ENCODE data around the gene CWC27. TPM values are rescaled to one million over a fixed set of nuclear protein-coding genes. Genes with fewer than 3 reads are reported as not detected.

CWC27 gene
- total and polyA plus RNA-seq, 2 of the 13 experiments (the other 11 are each of a cell fraction or from before 2014, with no cell fraction given) = 21.1 to 25.7 TPM

GRCh38 chr5:64864171-64864570 is 95.4 kb downstream of the CWC27 start:
- no peak overlapping the region for H3K27ac ChIP-seq (ENCODE audit: extremely low read length, insufficient read depth, low read length)
- TF ChIP-seq MAFG (CRISPR knock-in tag; IDR thresholded peaks at IDR 0.05) (no peak), MATR3 (CRISPR knock-in tag; IDR thresholded peaks at IDR 0.05) (no peak), SUZ12 (IDR thresholded peaks at IDR 0.05; ENCODE audit: low read depth, low read length) (no peak), ZNF180 (CRISPR knock-in tag; IDR thresholded peaks at IDR 0.05; ENCODE audit: borderline replicate concordance, low read depth) (no peak), ATF4 (CRISPR knock-in tag; IDR thresholded peaks at IDR 0.05) (no peak), ZNF563 (CRISPR knock-in tag; IDR thresholded peaks at IDR 0.05) (no peak), ZNF331 (CRISPR knock-in tag; IDR thresholded peaks at IDR 0.05) (no peak), BRCA1 (CRISPR knock-in tag; IDR thresholded peaks at IDR 0.05) (no peak), ZNF550 (CRISPR knock-in tag; IDR thresholded peaks at IDR 0.05; ENCODE audit: borderline replicate concordance) (no peak), REL (CRISPR knock-in tag; conservative IDR thresholded peaks at IDR 0.05) (no peak), ZNF644 (CRISPR knock-in tag; IDR thresholded peaks at IDR 0.05; ENCODE audit: low read depth) (no peak), ZNF333 (CRISPR knock-in tag; IDR thresholded peaks at IDR 0.05; ENCODE audit: borderline replicate concordance) (no peak), HNRNPUL1 (IDR thresholded peaks at IDR 0.05; ENCODE audit: low read depth, low read length) (no peak), SCMH1 (CRISPR knock-in tag; IDR thresholded peaks at IDR 0.05; ENCODE audit: borderline replicate concordance) (no peak), GPBP1L1 (CRISPR knock-in tag; IDR thresholded peaks at IDR 0.05) (no peak), ZBTB49 (CRISPR knock-in tag; IDR thresholded peaks at IDR 0.05; ENCODE audit: borderline replicate concordance) (no peak)
- TF ChIP-seq, protein P1, sequence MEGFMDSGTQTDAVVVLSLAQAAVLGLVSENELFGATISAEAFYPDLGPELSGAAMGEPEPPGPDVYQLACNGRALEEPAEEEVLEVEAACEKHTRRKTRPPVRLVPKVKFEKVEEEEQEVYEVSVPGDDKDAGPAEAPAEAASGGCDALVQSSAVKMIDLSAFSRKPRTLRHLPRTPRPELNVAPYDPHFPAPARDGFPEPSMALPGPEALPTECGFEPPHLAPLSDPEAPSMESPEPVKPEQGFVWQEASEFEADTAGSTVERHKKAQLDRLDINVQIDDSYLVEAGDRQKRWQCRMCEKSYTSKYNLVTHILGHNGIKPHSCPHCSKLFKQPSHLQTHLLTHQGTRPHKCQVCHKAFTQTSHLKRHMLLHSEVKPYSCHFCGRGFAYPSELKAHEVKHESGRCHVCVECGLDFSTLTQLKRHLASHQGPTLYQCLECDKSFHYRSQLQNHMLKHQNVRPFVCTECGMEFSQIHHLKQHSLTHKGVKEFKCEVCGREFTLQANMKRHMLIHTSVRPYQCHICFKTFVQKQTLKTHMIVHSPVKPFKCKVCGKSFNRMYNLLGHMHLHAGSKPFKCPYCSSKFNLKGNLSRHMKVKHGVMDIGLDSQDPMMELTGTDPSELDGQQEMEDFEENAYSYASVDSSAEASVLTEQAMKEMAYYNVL (CRISPR knock-in tag; IDR thresholded peaks at IDR 0.05; ENCODE audit: borderline replicate concordance) = no peak
- H3K4me3 ChIP-seq (replicated peaks in 1 of 3; ENCODE audit: insufficient read depth in 1 of 3, low read depth in 2 of 3, low read length in 3 of 3) = no peak overlapping the region
- H3K9ac ChIP-seq (ENCODE audit: insufficient read depth, low read depth, low read length) = no peak overlapping the region
- ATAC-seq (no peak), DNase-seq (ENCODE audit: low spot score) (no peak), FAIRE-seq (no peak)
- no peaks in the 10 kb centered on the region for H3K36me3 ChIP-seq (replicated peaks in 1 of 2; ENCODE audit: control insufficient read depth in 1 of 2, insufficient read depth in 2 of 2, low read length in 2 of 2)
- H3K27me3 ChIP-seq (ENCODE audit: control insufficient read depth in 1 of 2, insufficient read depth in 2 of 2, low read length in 2 of 2) = no peaks in the 10 kb centered on the region
- H3K4me2 ChIP-seq (ENCODE audit: low read depth, low read length) = no peak overlapping the region
- CTCF ChIA-PET (ENCODE audit: low intra/inter-chr PET ratio, low total read pairs) = no interaction called here
- H3K79me2 ChIP-seq (ENCODE audit: insufficient read depth, low read length) = no peaks in the 10 kb centered on the region
- POLR2A ChIA-PET = no interaction called here
- intact Hi-C loops (cut with micrococcal nuclease; ENCODE audit: unreplicated experiment) = no loop called here
- 97% methylated on average over 2 of the region's 2 CpGs for WGBS (ENCODE audit: low lambda C conversion rate)
- no peak overlapping the region for H2AFZ ChIP-seq (ENCODE audit: low read length)
- in situ Hi-C loops (cut with HindIII; ENCODE audit: extremely low pct_ligation_motif_present, low pct_unique_long_range_greater_than_20kb) = no loop called here
- no peaks in the 10 kb centered on the region for H3K9me3 ChIP-seq (ENCODE audit: low read length)
- no peaks in the 10 kb centered on the region for H4K20me1 ChIP-seq (ENCODE audit: insufficient read depth, low read length)
- BruUV-seq (replicated peaks) = no TSS peak
- H3K4me1 ChIP-seq (ENCODE audit: insufficient read depth, low read length) = no peaks in the 10 kb centered on the region
